Tibial artery (tissue), 4 donors: Measurements from ENCODE around the gene XBP1.
"Not testable (repeated sequence)": the region's sequence is repeated elsewhere in the genome, so short reads cannot be mapped to it uniquely, and the experiment has no call there.

ENCODE experiments used
- DNase-seq, 2 donors: peaks; one replicate each; pipeline ENCODE4 v3.0.0-alpha.2; 2019
- H3K27ac ChIP-seq, 2 donors: fragments of 200-600 bp; sonication (generic) in 1 of 2; 1 replicate in 1 of 2; 2 replicates in 1 of 2; pipeline ENCODE4 v1.5.1; 2018 to 2019; ENCODE audit warnings: mild to moderate bottlenecking in 1 of 2
- H3K27me3 ChIP-seq, 2 donors: fragments of 200-600 bp; sonication (generic) in 1 of 2; one replicate each; pipeline versions ENCODE4 v1.5.1 to v1.6.0; 2016 to 2019
- H3K36me3 ChIP-seq, 3 donors: fragments of 200-600 bp; sonication (generic) in 2 of 3; one replicate each; pipeline ENCODE4 v1.5.1; 2016 to 2019; ENCODE audit warnings: mild to moderate bottlenecking in 2 of 3
- H3K4me1 ChIP-seq, 4 donors: fragments of 200-600 bp; sonication (generic) in 2 of 4; 1 replicate in 3 of 4; 2 replicates in 1 of 4; pipeline ENCODE4 v1.5.1; 2016 to 2019
- H3K4me3 ChIP-seq, 2 donors: fragments of 200-600 bp; sonication (generic) in 1 of 2; 1 replicate in 1 of 2; 2 replicates in 1 of 2; pipeline ENCODE4 v1.5.1; 2018 to 2019; ENCODE audit warnings: mild to moderate bottlenecking in 2 of 2
- H3K9me3 ChIP-seq, 3 donors: fragments of 200-600 bp; sonication (generic) in 1 of 3; one replicate each; pipeline ENCODE4 v1.5.1; 2016 to 2019
- intact Hi-C: fragments of 100-400 bp; cut with DNase I; formaldehyde crosslinking; loops from one replicate; pipeline ENCODE4 v1.15.0; 2023; ENCODE audit warnings: low total_unique reads
- TF ChIP-seq, protein P1 (sequence below), 2 experiments: fragments of 200-600 bp in 1 of 2; fragments of 450-650 bp in 1 of 2; IDR thresholded peaks; one replicate each; pipeline ENCODE4 v1.5.1; 2017 to 2019; ENCODE audit warnings: antibody characterized with exemption in 2 of 2, mild to moderate bottlenecking in 1 of 2, moderate library complexity in 1 of 2

Gene XBP1

GRCh38 chr22:28800308-28801041 is at the start of gene XBP1:
Gene XBP1, minus strand, starts transcription at chr22:28800569.
- Histone ChIP-seq H3K9me3 (no peaks in the 10 kb centered on the region), H3K4me3 (peak within 1 kb of the TSS; percentile 87 to 90), H3K27me3 (no peaks in the 10 kb centered on the region), H3K27ac (peak within 1 kb of the TSS; percentile 98 to 100), H3K4me1 (peaks cover 0 to 55% (median 44%) of the 10 kb centered on the region in 4 donors), H3K36me3 (peaks cover 20 to 25% (median 21%) of the 10 kb centered on the region in 3 donors)
- DNase-seq, result peak; percentile 93 to 97
- TF ChIP-seq, protein P1, sequence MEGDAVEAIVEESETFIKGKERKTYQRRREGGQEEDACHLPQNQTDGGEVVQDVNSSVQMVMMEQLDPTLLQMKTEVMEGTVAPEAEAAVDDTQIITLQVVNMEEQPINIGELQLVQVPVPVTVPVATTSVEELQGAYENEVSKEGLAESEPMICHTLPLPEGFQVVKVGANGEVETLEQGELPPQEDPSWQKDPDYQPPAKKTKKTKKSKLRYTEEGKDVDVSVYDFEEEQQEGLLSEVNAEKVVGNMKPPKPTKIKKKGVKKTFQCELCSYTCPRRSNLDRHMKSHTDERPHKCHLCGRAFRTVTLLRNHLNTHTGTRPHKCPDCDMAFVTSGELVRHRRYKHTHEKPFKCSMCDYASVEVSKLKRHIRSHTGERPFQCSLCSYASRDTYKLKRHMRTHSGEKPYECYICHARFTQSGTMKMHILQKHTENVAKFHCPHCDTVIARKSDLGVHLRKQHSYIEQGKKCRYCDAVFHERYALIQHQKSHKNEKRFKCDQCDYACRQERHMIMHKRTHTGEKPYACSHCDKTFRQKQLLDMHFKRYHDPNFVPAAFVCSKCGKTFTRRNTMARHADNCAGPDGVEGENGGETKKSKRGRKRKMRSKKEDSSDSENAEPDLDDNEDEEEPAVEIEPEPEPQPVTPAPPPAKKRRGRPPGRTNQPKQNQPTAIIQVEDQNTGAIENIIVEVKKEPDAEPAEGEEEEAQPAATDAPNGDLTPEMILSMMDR (IDR thresholded peaks at IDR 0.05), result no peak
- intact Hi-C loops, result no loop called here

- Histone ChIP-seq H3K36me3 (peaks cover 0 to 3% (median 0%) of the 10 kb centered on the region in 3 donors), H3K27ac (no peak overlapping the region), H3K27me3 (no peaks in the 10 kb centered on the region), H3K9me3 (peaks cover 0 to 16% (median 14%) of the 10 kb centered on the region in 3 donors), H3K4me1 (no peaks in the 10 kb centered on the region), H3K4me3 (no peak overlapping the region)
- intact Hi-C loops, result no loop called here
- DNase-seq, result no peak
- TF ChIP-seq, protein P1 (IDR thresholded peaks at IDR 0.05), result no peak
Observed at GRCh38 chr22:28846994-28847393, 46.6 kb upstream of the XBP1 start.

DNA sequence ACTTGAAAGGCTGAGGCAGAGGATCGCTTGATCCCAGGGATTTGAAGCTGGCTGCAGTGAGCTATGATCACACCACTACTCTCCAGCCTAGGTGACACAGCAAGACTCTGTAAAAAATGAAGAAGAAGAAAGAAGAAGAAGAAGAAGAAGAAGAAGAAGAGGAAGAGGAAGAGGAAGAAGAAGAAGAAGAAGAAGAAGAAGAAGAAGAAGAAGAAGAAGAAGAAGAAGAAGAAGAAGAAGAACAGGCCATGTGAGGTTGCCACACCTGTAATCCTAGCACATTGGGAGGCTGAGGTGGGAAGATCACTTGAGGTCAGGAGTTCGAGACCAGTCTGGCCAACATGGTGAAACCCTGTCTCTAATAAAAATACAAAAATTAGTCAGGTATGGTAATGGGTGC is 43.9 kb upstream of the XBP1 start:
- H3K27ac ChIP-seq, DNase-seq, H3K27me3 ChIP-seq, H3K4me3 ChIP-seq, H3K4me1 ChIP-seq, H3K36me3 ChIP-seq: not testable (repeated sequence)
- intact Hi-C loops, result loop anchor here (2.0 kb wide), 1 partner anchor 33 kb away; no protein-coding TSS in a partner anchor
- peaks cover 0 to 16% (median 14%) of the 10 kb centered on the region in 3 donors for H3K9me3 ChIP-seq

DNA sequence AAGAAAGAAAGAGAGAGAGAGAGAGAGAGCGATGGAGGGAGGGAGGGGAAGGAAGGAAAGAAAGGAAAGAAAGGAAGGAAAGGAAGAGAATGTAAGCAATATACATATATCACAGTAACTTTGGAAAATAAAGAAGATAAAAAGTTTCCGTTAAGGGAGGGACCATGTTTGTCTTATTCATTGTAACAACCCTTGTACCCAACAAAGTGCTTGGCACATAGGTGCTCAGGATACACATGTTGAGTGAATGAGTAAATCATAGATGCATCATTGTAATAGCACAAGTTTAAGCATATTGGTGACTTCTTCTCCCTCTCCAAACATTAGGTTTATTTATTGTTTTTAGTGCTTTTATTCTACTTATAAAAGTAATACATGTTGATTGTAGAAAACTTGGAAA is 43.3 kb upstream of the XBP1 start:
- H3K9me3 ChIP-seq, result peaks cover 0 to 16% (median 14%) of the 10 kb centered on the region in 3 donors
- H3K27ac ChIP-seq, result no peak overlapping the region
- intact Hi-C loops, result loop anchor here (2.0 kb wide), 1 partner anchor 33 kb away; no protein-coding TSS in a partner anchor
- H3K27me3 ChIP-seq, result no peaks in the 10 kb centered on the region
- peaks cover 0 to 3% (median 0%) of the 10 kb centered on the region in 3 donors for H3K36me3 ChIP-seq
- H3K4me1 ChIP-seq, result no peaks in the 10 kb centered on the region
- TF ChIP-seq, protein P1 (IDR thresholded peaks at IDR 0.05), result no peak
- H3K4me3 ChIP-seq, result no peak overlapping the region
- no peak for DNase-seq

- no peak overlapping the region for H3K4me3 ChIP-seq
- no peak for DNase-seq
- no peaks in the 10 kb centered on the region for H3K36me3 ChIP-seq
- H3K9me3 ChIP-seq, result no peaks in the 10 kb centered on the region
- no peaks in the 10 kb centered on the region for H3K4me1 ChIP-seq
- no peak overlapping the region for H3K27ac ChIP-seq
- TF ChIP-seq, protein P1 (IDR thresholded peaks at IDR 0.05), result peak in 1 of 2 experiments; percentile 4
- intact Hi-C loops, result no loop called here
- no peaks in the 10 kb centered on the region for H3K27me3 ChIP-seq
Observed at GRCh38 chr22:28841111-28841510, 40.7 kb upstream of the XBP1 start.

- TF ChIP-seq, protein P1 (IDR thresholded peaks at IDR 0.05), result no peak
- DNase-seq, result no peak
- Histone ChIP-seq H3K9me3 (no peaks in the 10 kb centered on the region), H3K4me1 (no peaks in the 10 kb centered on the region), H3K27me3 (no peaks in the 10 kb centered on the region), H3K27ac (no peak overlapping the region), H3K4me3 (no peak overlapping the region), H3K36me3 (no peaks in the 10 kb centered on the region)
- intact Hi-C loops, result loop anchor here (10.0 kb wide), 1 partner anchor 784 kb away; no protein-coding TSS in a partner anchor
Observed at GRCh38 chr22:28838971-28839370, 38.6 kb upstream of the XBP1 start.
